ENCODE measurements around the gene NEK6. TPM values are rescaled to one million over a fixed set of nuclear protein-coding genes. Genes with fewer than 3 reads are reported as not detected.
A peak's percentile ranks its signal among the peaks of the same experiment; 100 is the strongest.

Gene NEK6
- total RNA-seq, 4 donors from 2014 or later, result 2.0 to 15.3 (median 7.3) TPM

GRCh38 chr9:124274226-124274625 is 16.5 kb downstream of the NEK6 start:
- H3K36me3 ChIP-seq, result no peaks in the 10 kb centered on the region
- no peak for DNase-seq
- peaks cover 11 to 70% (median 22%) of the 10 kb centered on the region in 3 donors for H3K4me1 ChIP-seq
- no peaks in the 10 kb centered on the region for H3K27me3 ChIP-seq
- 79 to 83% methylated on average over 4 to 5 of the region's 6 CpGs for WGBS, 2 donors
- H3K4me3 ChIP-seq, result no peak overlapping the region
- H3K9me3 ChIP-seq, result no peaks in the 10 kb centered on the region
- H3K27ac ChIP-seq, result peak overlapping the region; percentile 9 to 75 (median 70)
- TF ChIP-seq POLR2A (IDR thresholded peaks at IDR 0.05) (no peak), CTCF (IDR thresholded peaks at IDR 0.05) (no peak)
- intact Hi-C loops (cut with DNase I), result no loop called here

GRCh38 chr9:124274738-124275137 is 17.0 kb downstream of the NEK6 start:
- no peaks in the 10 kb centered on the region for H3K36me3 ChIP-seq
- H3K9me3 ChIP-seq, result no peaks in the 10 kb centered on the region
- no peak for DNase-seq
- no peaks in the 10 kb centered on the region for H3K27me3 ChIP-seq
- no peak for TF ChIP-seq CTCF (IDR thresholded peaks at IDR 0.05)
- no peak for TF ChIP-seq POLR2A (IDR thresholded peaks at IDR 0.05)
- 92 to 94% methylated on average over 6 to 7 of the region's 7 CpGs for WGBS, 2 donors
- peaks cover 11 to 71% (median 27%) of the 10 kb centered on the region in 3 donors for H3K4me1 ChIP-seq
- intact Hi-C loops (cut with DNase I), result no loop called here
- no peak overlapping the region for H3K4me3 ChIP-seq
- peak overlapping the region; percentile 9 to 75 (median 70) for H3K27ac ChIP-seq

GRCh38 chr9:124277420-124277819 is 19.7 kb downstream of the NEK6 start:
- H3K36me3 ChIP-seq, result no peaks in the 10 kb centered on the region
- no peaks in the 10 kb centered on the region for H3K27me3 ChIP-seq
- H3K4me1 ChIP-seq, result peaks cover 5 to 71% (median 33%) of the 10 kb centered on the region in 3 donors
- intact Hi-C loops (cut with DNase I), result no loop called here
- no peaks in the 10 kb centered on the region for H3K9me3 ChIP-seq
- whole genome bisulfite sequencing, 2 donors, result 79 to 89% methylated on average over 17 of the region's 17 CpGs
- H3K27ac ChIP-seq, result peak overlapping the region in 3 of 4 donors; percentile 12 to 82 (median 33)
- no peak for DNase-seq
- no peak overlapping the region for H3K4me3 ChIP-seq
- TF ChIP-seq CTCF (IDR thresholded peaks at IDR 0.05) (no peak), POLR2A (IDR thresholded peaks at IDR 0.05) (no peak)

GRCh38 chr9:124278054-124278540 is 20.3 kb downstream of the NEK6 start:
- 79 to 88% methylated on average over 14 to 18 of the region's 18 CpGs for WGBS, 2 donors
- peak overlapping the region in 3 of 4 donors; percentile 79 to 88 (median 82) for H3K27ac ChIP-seq
- no peak overlapping the region for H3K4me3 ChIP-seq
- H3K4me1 ChIP-seq, result peaks cover 11 to 71% (median 37%) of the 10 kb centered on the region in 3 donors
- no peaks in the 10 kb centered on the region for H3K36me3 ChIP-seq
- no peaks in the 10 kb centered on the region for H3K27me3 ChIP-seq
- TF ChIP-seq CTCF (IDR thresholded peaks at IDR 0.05) (no peak), POLR2A (IDR thresholded peaks at IDR 0.05) (no peak)
- intact Hi-C loops (cut with DNase I), result no loop called here
- no peak for DNase-seq
- no peaks in the 10 kb centered on the region for H3K9me3 ChIP-seq

- intact Hi-C loops (cut with DNase I), result no loop called here
- Histone ChIP-seq H3K27me3 (no peaks in the 10 kb centered on the region), H3K27ac (peak overlapping the region; percentile 66 to 88 (median 80)), H3K4me3 (no peak overlapping the region), H3K4me1 (peaks cover 18 to 81% (median 45%) of the 10 kb centered on the region in 3 donors), H3K36me3 (no peaks in the 10 kb centered on the region), H3K9me3 (no peaks in the 10 kb centered on the region)
- TF ChIP-seq CTCF (IDR thresholded peaks at IDR 0.05) (no peak), POLR2A (IDR thresholded peaks at IDR 0.05) (no peak)
- WGBS, 2 donors, result 59 to 69% methylated on average over 8 to 9 of the region's 11 CpGs
- no peak for DNase-seq
These were observed 21.9 kb downstream of the NEK6 start for GRCh38 chr9:124279531-124280175.

All from esophagus squamous epithelium (tissue), 5 donors.